ENCODE data around the gene TSPEAR.

- TF ChIP-seq REST (IDR thresholded peaks at IDR 0.05; ENCODE audit: insufficient read depth in 1 of 2, low read depth in 2 of 2, low read length in 1 of 2) (no peak), POLR2AphosphoS5 (IDR thresholded peaks at IDR 0.05; ENCODE audit: low read depth, low read length) (no peak), CTCF (IDR thresholded peaks at IDR 0.05) (no peak), TCF7L2 (IDR thresholded peaks at IDR 0.05; ENCODE audit: low read depth, low read length) (no peak)
Observed at GRCh38 chr21:44460441-44460755, 251.0 kb downstream of the TSPEAR start.
